ENCODE data around the gene BCAT1.

The BCAT1 gene

DNA sequence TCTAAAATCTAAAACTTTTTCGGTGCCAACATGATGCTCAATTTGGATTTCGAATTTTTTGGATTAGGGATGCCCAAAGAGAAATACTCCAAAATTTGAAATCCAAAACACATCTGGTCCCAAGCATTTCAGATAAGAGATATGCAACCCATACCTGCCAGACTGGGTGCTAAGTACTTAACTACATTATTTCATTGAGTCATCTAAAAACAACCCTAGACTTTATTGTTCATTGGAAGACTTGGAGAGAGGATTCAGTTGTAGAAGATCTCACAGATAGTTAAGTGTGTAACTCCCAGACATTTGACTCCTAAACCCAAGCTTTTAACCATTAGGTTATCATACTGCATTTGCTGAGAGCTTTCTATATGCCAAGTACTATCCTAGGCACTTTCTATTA is 102.2 kb downstream of the BCAT1 start:
- H3K27me3 Mint-ChIP-seq: peaks cover 0 to 11% of the 10 kb centered on the region in 2 donors

DNA sequence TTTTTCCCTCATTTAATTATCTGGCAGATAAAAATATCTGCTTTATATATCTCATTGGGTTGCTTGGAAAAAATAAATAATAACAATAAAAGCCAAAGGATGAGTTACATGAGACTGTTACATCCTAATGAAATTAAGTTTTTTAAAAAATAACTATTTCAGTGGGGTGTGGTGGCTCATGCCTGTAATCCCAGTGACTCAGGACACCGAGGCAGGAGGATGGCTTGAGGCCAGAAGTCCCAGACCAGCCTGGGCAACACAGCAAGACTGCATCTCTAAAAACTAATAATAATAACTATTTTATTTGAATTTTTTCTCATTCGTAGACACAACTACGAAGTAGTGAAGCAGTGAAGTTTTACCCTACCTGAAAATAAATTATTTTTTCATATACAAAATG is 103.3 kb downstream of the BCAT1 start:
- no peak overlapping the region for H3K4me3 Mint-ChIP-seq
- H3K27ac Mint-ChIP-seq: no peak overlapping the region
- DNase-seq (no peak), ATAC-seq (replicated peaks) (no peak)
- H3K36me3 Mint-ChIP-seq (ENCODE audit: insufficient read depth): no peaks in the 10 kb centered on the region
- no peaks in the 10 kb centered on the region for H3K9me3 Mint-ChIP-seq
- H3K4me1 Mint-ChIP-seq (ENCODE audit: low read depth in 2 of 2): peaks cover 0 to 4% of the 10 kb centered on the region in 2 donors
- peaks cover under 1 to 11% of the 10 kb centered on the region in 2 donors for H3K27me3 Mint-ChIP-seq

More for the DNA sequence above, 102.2 kb downstream of the BCAT1 start:
- ATAC-seq (replicated peaks) (no peak), DNase-seq (no peak)
- no peaks in the 10 kb centered on the region for H3K36me3 Mint-ChIP-seq (ENCODE audit: insufficient read depth)
- peaks cover 0 to 4% of the 10 kb centered on the region in 2 donors for H3K4me1 Mint-ChIP-seq (ENCODE audit: low read depth in 2 of 2)
- no peak overlapping the region for H3K27ac Mint-ChIP-seq
- H3K4me3 Mint-ChIP-seq: no peak overlapping the region
- no peaks in the 10 kb centered on the region for H3K9me3 Mint-ChIP-seq

DNA sequence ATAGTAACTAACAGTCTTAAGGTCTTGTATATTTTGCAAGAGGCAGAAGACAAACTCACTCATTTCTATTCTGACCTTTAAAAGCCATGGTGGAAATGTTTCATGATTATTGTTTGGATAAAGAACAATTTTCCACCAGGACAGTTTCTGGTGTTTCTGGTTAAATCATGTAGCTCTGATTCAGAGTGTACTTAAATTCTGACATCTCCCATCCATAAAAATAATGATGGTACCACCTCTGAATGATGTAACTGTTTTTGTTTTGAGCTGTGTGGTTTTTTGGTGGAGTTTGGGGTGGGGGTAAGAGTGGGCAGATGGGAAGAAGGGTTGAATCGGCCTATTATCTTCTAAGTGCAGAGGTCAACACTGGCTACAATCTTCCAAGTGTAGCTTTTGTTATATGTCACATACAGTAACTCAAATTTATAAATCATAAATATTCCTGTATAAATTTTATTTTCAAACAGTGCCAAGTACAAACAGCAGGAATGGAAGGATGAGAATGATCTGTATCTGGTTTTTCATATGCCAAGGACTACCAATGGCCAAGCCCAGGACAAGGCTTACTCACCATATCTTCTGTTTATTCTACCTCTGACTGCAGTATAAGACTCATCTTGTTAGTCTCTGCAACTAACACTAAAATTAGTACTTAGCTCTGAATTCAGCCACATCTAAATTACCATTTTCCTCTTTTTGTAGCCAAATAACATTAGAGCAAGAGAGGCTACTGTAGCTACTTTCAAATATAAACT is 108.7 kb downstream of the BCAT1 start:
- no peak overlapping the region for H3K27ac Mint-ChIP-seq
- no peaks in the 10 kb centered on the region for H3K36me3 Mint-ChIP-seq (ENCODE audit: insufficient read depth)
- peaks cover 15 to 25% of the 10 kb centered on the region in 2 donors for H3K27me3 Mint-ChIP-seq
- H3K4me3 Mint-ChIP-seq: no peak overlapping the region
- H3K4me1 Mint-ChIP-seq (ENCODE audit: low read depth in 2 of 2): peaks cover 7 to 17% of the 10 kb centered on the region in 2 donors
- H3K9me3 Mint-ChIP-seq: no peaks in the 10 kb centered on the region
- DNase-seq (no peak), ATAC-seq (replicated peaks) (no peak)

GRCh38 chr12:24839268-24839791 is 109.6 kb downstream of the BCAT1 start:
- Mint-ChIP-seq H3K9me3 (no peaks in the 10 kb centered on the region), H3K36me3 (ENCODE audit: insufficient read depth) (no peaks in the 10 kb centered on the region), H3K27me3 (peaks cover 15 to 25% of the 10 kb centered on the region in 2 donors), H3K27ac (peak overlapping the region in 1 of 2 donors; percentile 11), H3K4me1 (ENCODE audit: low read depth in 2 of 2) (peaks cover 7 to 17% of the 10 kb centered on the region in 2 donors), H3K4me3 (peak overlapping the region; percentile 9 to 11)
- ATAC-seq (replicated peaks): peak; percentile 74
- DNase-seq: peak in 1 of 3 experiments; percentile 15

GRCh38 chr12:24838531-24838950 is 110.4 kb downstream of the BCAT1 start:
- Mint-ChIP-seq H3K27ac (peak overlapping the region in 1 of 2 donors; percentile 11), H3K36me3 (ENCODE audit: insufficient read depth) (no peaks in the 10 kb centered on the region), H3K4me1 (ENCODE audit: low read depth in 2 of 2) (peaks cover 7 to 17% of the 10 kb centered on the region in 2 donors), H3K27me3 (peaks cover 15 to 25% of the 10 kb centered on the region in 2 donors), H3K4me3 (peak overlapping the region in 1 of 2 donors; percentile 9), H3K9me3 (no peaks in the 10 kb centered on the region)
- ATAC-seq (replicated peaks) (peak; percentile 56), DNase-seq (peak in 1 of 3 experiments; percentile 2)

DNA sequence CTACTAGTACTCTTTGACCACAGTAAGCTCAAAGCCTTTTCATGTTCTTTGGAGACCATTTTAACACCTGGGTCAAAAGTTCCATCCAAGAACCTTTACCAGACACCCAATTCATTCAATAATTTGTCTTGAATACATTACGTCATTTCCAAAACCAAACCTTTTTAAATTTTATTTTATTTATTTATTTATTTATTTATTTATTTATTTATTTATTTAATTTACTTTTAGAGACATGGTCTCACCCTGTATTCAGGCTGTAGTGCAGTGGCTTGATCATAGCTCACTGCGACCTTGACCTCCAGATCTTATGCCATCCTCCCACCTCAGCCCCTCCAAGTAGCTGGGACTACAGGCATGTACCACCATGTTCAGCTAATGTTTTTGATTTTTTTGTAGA is 113.5 kb downstream of the BCAT1 start:
- Mint-ChIP-seq H3K4me1 (ENCODE audit: low read depth in 2 of 2) (peaks cover 7 to 17% of the 10 kb centered on the region in 2 donors), H3K27me3 (peaks cover 13 to 20% of the 10 kb centered on the region in 2 donors), H3K27ac (no peak overlapping the region), H3K9me3 (no peaks in the 10 kb centered on the region), H3K36me3 (ENCODE audit: insufficient read depth) (no peaks in the 10 kb centered on the region), H3K4me3 (no peak overlapping the region)
- ATAC-seq (replicated peaks) (no peak), DNase-seq (no peak)

- no peak for ATAC-seq (replicated peaks)
Measured at GRCh38 chr12:24833513-24833912, 115.4 kb downstream of the BCAT1 start.

GRCh38 chr12:24823808-24824515 is 124.9 kb downstream of the BCAT1 start:
- Mint-ChIP-seq H3K36me3 (ENCODE audit: insufficient read depth) (no peaks in the 10 kb centered on the region), H3K27me3 (no peaks in the 10 kb centered on the region), H3K4me1 (ENCODE audit: low read depth in 2 of 2) (peaks cover 6 to 8% of the 10 kb centered on the region in 2 donors), H3K27ac (peak overlapping the region in 1 of 2 donors; percentile 23), H3K4me3 (no peak overlapping the region), H3K9me3 (no peaks in the 10 kb centered on the region)
- DNase-seq (no peak), ATAC-seq (replicated peaks) (no peak)

More at GRCh38 chr12:24833513-24833912, 115.4 kb downstream of the BCAT1 start:
- Mint-ChIP-seq H3K27me3 (peaks cover 5 to 14% of the 10 kb centered on the region in 2 donors), H3K4me3 (no peak overlapping the region), H3K27ac (no peak overlapping the region), H3K4me1 (ENCODE audit: low read depth in 2 of 2) (peaks cover 3 to 7% of the 10 kb centered on the region in 2 donors), H3K36me3 (ENCODE audit: insufficient read depth) (no peaks in the 10 kb centered on the region), H3K9me3 (no peaks in the 10 kb centered on the region)
- no peak for DNase-seq

DNA sequence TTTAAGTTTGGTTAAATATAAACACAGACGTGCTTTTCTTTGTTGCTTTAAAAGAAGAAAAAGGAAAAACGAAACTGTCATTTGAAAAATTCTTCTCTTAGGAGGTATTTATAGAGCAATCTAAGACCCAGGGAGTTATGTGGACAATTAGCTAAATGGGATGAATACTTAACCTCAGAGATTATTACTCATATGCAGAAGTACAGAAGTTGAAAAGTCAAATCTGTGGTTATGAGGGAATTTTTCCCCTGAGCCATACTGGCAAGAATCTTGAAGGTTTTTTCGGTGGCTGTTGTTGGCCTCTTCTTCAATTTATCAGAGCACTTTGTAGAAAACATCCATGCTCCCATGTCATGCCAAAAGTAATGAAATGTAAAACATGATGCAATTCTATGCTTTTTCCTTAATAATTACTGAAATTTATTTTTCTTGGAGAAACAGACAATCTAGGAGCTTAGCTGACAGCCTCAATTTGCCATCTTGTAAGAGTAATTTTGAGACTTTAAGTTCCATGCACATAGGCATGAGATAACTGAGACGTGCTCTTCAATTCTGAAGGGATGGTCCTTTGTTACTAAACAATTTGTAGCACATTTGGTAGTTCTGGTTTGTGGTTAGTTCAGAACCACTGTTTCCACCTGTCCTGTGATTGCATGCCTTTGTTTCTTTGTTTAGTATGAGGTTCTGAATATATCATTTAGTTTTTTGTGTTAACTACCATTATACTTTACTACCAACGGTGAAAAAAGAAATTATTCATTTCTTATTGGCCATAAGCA is 126.6 kb downstream of the BCAT1 start:
- no peaks in the 10 kb centered on the region for H3K27me3 Mint-ChIP-seq
- H3K4me1 Mint-ChIP-seq (ENCODE audit: low read depth in 2 of 2): peaks cover 6 to 8% of the 10 kb centered on the region in 2 donors
- no peak overlapping the region for H3K4me3 Mint-ChIP-seq
- ATAC-seq (replicated peaks) (no peak), DNase-seq (no peak)
- no peaks in the 10 kb centered on the region for H3K9me3 Mint-ChIP-seq
- no peaks in the 10 kb centered on the region for H3K36me3 Mint-ChIP-seq (ENCODE audit: insufficient read depth)
- peak overlapping the region in 1 of 2 donors; percentile 30 for H3K27ac Mint-ChIP-seq

DNA sequence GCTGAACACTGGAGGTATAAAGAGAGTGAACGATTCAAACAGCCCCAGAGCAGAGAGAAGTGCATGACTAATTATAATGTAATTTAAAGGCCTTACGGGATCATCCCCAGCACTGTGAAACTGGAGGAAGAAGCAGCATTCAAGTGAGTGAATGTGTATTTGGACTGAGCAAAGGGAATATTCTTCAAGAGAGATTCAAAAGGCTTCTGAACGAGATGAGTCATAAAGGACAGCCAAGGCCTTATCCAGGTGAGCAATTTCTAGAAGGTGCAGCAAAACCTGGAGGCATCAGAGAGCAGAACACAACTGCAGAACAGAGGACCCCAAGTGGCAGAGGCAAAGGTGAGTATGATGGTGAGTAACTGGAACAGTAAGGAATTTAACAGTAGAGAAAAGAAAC is 127.2 kb downstream of the BCAT1 start:
- Mint-ChIP-seq H3K4me3 (no peak overlapping the region), H3K9me3 (no peaks in the 10 kb centered on the region), H3K36me3 (ENCODE audit: insufficient read depth) (no peaks in the 10 kb centered on the region), H3K27ac (peak overlapping the region in 1 of 2 donors; percentile 30), H3K27me3 (no peaks in the 10 kb centered on the region), H3K4me1 (ENCODE audit: low read depth in 2 of 2) (peaks cover 6 to 8% of the 10 kb centered on the region in 2 donors)
- DNase-seq (no peak), ATAC-seq (replicated peaks) (no peak)

GRCh38 chr12:24820872-24821271 is 128.0 kb downstream of the BCAT1 start:
- no peak overlapping the region for H3K27ac Mint-ChIP-seq
- H3K4me1 Mint-ChIP-seq (ENCODE audit: low read depth in 2 of 2): peaks cover 6 to 8% of the 10 kb centered on the region in 2 donors
- no peaks in the 10 kb centered on the region for H3K27me3 Mint-ChIP-seq
- DNase-seq (no peak), ATAC-seq (replicated peaks) (no peak)
- H3K4me3 Mint-ChIP-seq: no peak overlapping the region
- no peaks in the 10 kb centered on the region for H3K9me3 Mint-ChIP-seq
- no peaks in the 10 kb centered on the region for H3K36me3 Mint-ChIP-seq (ENCODE audit: insufficient read depth)

GRCh38 chr12:24818351-24818750 is 130.6 kb downstream of the BCAT1 start:
- no peaks in the 10 kb centered on the region for H3K36me3 Mint-ChIP-seq (ENCODE audit: insufficient read depth)
- no peaks in the 10 kb centered on the region for H3K27me3 Mint-ChIP-seq
- DNase-seq: no peak
- H3K4me1 Mint-ChIP-seq (ENCODE audit: low read depth in 2 of 2): peaks cover 8 to 29% of the 10 kb centered on the region in 2 donors
- no peak overlapping the region for H3K27ac Mint-ChIP-seq
- no peaks in the 10 kb centered on the region for H3K9me3 Mint-ChIP-seq
- ATAC-seq (replicated peaks): no peak
- H3K4me3 Mint-ChIP-seq: no peak overlapping the region

GRCh38 chr12:24815114-24815423 is 133.8 kb downstream of the BCAT1 start:
- no peaks in the 10 kb centered on the region for H3K27me3 Mint-ChIP-seq
- DNase-seq (no peak), ATAC-seq (replicated peaks) (no peak)
- H3K27ac Mint-ChIP-seq: peak overlapping the region; percentile 87
- peaks cover 2 to 22% of the 10 kb centered on the region in 2 donors for H3K4me1 Mint-ChIP-seq (ENCODE audit: low read depth in 2 of 2)
- no peaks in the 10 kb centered on the region for H3K36me3 Mint-ChIP-seq (ENCODE audit: insufficient read depth)
- no peaks in the 10 kb centered on the region for H3K9me3 Mint-ChIP-seq
- peak overlapping the region; percentile 61 to 81 for H3K4me3 Mint-ChIP-seq
